GM18873 (cell line): ENCODE measurements around the gene PBX2.
"Not testable (repeated sequence)": the region's sequence is repeated elsewhere in the genome, so short reads cannot be mapped to it uniquely, and the experiment has no call there.

ENCODE experiments used
- ATAC-seq: cut with Tn5 transposase; IDR thresholded peaks from one replicate; pipeline ENCODE4 v1.9.1; 2021; ENCODE audit warnings: mild to moderate bottlenecking, moderate library complexity, moderate number of reproducible peaks; ENCODE audit not compliant: unreplicated experiment, low FRiP score

Gene PBX2

GRCh38 chr6:32203426-32204267, 13.6 kb upstream of the PBX2 start:
- ATAC-seq = no peak

GRCh38 chr6:32202186-32202585, 12.2 kb upstream of the PBX2 start:
- no peak for ATAC-seq

- ATAC-seq = no peak
Observed at GRCh38 chr6:32200711-32201475, 10.9 kb upstream of the PBX2 start.

GRCh38 chr6:32198866-32199265, 8.9 kb upstream of the PBX2 start:
- ATAC-seq = no peak

GRCh38 chr6:32198345-32198696, 8.3 kb upstream of the PBX2 start:
- no peak for ATAC-seq

- ATAC-seq = no peak
Observed at GRCh38 chr6:32196682-32197616, 6.9 kb upstream of the PBX2 start.

GRCh38 chr6:32195902-32196681, 6.1 kb upstream of the PBX2 start:
- peak; percentile 75 for ATAC-seq

- ATAC-seq = no peak
Observed at GRCh38 chr6:32195652-32195901, 5.6 kb upstream of the PBX2 start.

GRCh38 chr6:32194825-32195651, 5.0 kb upstream of the PBX2 start:
- peak; percentile 61 for ATAC-seq

GRCh38 chr6:32194388-32194787, 4.4 kb upstream of the PBX2 start:
- no peak for ATAC-seq

GRCh38 chr6:32193096-32193495, 3.1 kb upstream of the PBX2 start:
- not testable (repeated sequence) for ATAC-seq

- no peak for ATAC-seq
Observed at GRCh38 chr6:32192608-32193039, 2.6 kb upstream of the PBX2 start, which contains the start of gene GPSM3. Gene GPSM3 (minus strand): TSS chr6:32192643. CDS start chr6:32192513, 130 bp downstream.

GRCh38 chr6:32191696-32192607, 1.9 kb upstream of the PBX2 start:
- ATAC-seq = no peak

GRCh38 chr6:32190911-32191677, 1.1 kb upstream of the PBX2 start:
- no peak for ATAC-seq

GRCh38 chr6:32189742-32190053, 304 bp downstream of the PBX2 start:
- no peak for ATAC-seq

GRCh38 chr6:32189069-32189741, 797 bp downstream of the PBX2 start:
- no peak for ATAC-seq
